ENCODE results near the gene ZBTB44.

The ZBTB44 gene

DNA sequence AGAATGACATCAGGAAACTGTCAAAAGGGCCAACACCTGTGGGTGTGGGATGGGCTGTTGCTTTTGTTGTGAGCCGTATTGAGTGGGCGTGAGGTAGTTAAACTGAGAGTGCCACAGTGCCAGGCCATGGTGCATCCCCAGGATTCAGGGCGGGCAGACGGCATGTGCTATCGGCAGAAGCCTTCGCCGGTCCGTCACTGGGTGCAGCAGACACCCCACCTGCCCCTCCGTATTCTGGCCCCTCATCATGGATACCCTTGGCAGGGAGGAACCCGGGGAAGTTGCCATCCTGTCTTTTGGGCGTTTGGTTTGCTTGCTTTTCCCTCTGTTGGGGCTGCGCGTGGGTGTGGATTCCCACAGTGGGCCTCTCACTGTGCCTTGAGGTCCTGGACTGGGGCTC, 127.6 kb downstream of the ZBTB44 start:
- H3K9ac ChIP-seq (ENCODE audit: low read depth, low read length, poor library complexity, severe bottlenecking), result no peak overlapping the region
- no peaks in the 10 kb centered on the region for H3K4me1 ChIP-seq (ENCODE audit: insufficient read depth, low read length, poor library complexity, severe bottlenecking)
- no peaks in the 10 kb centered on the region for H4K20me1 ChIP-seq (ENCODE audit: insufficient read depth, low read length, poor library complexity, severe bottlenecking)
- TF ChIP-seq, protein P1, sequence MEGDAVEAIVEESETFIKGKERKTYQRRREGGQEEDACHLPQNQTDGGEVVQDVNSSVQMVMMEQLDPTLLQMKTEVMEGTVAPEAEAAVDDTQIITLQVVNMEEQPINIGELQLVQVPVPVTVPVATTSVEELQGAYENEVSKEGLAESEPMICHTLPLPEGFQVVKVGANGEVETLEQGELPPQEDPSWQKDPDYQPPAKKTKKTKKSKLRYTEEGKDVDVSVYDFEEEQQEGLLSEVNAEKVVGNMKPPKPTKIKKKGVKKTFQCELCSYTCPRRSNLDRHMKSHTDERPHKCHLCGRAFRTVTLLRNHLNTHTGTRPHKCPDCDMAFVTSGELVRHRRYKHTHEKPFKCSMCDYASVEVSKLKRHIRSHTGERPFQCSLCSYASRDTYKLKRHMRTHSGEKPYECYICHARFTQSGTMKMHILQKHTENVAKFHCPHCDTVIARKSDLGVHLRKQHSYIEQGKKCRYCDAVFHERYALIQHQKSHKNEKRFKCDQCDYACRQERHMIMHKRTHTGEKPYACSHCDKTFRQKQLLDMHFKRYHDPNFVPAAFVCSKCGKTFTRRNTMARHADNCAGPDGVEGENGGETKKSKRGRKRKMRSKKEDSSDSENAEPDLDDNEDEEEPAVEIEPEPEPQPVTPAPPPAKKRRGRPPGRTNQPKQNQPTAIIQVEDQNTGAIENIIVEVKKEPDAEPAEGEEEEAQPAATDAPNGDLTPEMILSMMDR (conservative IDR thresholded peaks at IDR 0.05; ENCODE audit: low read length), result no peak
- TF ChIP-seq EZH2phosphoT487 (IDR thresholded peaks at IDR 0.05; ENCODE audit: borderline replicate concordance), result no peak
- H3K9me3 ChIP-seq (ENCODE audit: insufficient read depth, low read depth, low read length), result no peaks in the 10 kb centered on the region
- H3K36me3 ChIP-seq (ENCODE audit: insufficient read depth, low read length), result no peaks in the 10 kb centered on the region
- H3K79me2 ChIP-seq (ENCODE audit: insufficient read depth, low read length), result no peaks in the 10 kb centered on the region
- no peaks in the 10 kb centered on the region for H3K9me2 ChIP-seq (replicated peaks; ENCODE audit: low read depth, low read length)
- no peaks in the 10 kb centered on the region for H3K27me3 ChIP-seq (ENCODE audit: insufficient read depth, low read length, poor library complexity, severe bottlenecking)
- no peaks in the 10 kb centered on the region for H3F3A ChIP-seq (ENCODE audit: low read depth)
- H3K4me3 ChIP-seq (ENCODE audit: low read length, poor library complexity, severe bottlenecking), result no peak overlapping the region
- no peak overlapping the region for H3K4me2 ChIP-seq (ENCODE audit: low read depth, low read length, poor library complexity, severe bottlenecking)
- no peak overlapping the region for H2AFZ ChIP-seq (ENCODE audit: low read length)

DNA sequence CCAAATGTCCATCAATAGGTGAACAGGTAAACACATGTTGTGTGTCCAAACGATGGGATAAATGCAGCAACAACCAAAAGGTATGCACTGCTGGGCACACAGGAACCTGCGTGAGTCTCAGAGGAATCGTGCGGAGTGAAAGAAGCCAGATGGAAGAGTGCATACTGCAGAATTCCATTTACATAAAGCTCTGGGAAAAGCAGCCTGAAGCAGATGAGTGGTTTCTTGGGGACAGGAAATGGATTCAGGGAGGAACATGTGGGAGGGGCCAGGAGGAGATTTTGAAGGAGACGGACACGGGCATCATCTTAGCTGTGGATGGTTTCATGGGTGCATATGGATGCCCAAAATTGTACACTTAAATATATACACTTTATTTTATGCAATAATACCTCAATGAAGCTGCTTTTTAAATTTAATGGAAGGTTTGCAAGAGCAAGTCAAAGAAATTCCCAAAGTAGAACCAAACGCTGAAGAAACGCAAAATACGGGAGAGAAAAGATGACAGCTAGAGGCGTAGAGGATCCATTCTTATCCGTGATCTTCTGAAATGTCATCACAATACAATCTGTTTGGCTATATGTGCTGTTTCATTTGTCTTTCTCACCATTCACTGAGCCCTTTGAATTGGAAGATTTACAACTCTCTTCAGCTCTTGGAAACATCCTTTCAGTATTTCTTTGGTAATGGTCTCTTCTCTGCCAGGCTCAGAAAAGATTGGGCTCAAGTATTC, 130.7 kb downstream of the ZBTB44 start:
- no peaks in the 10 kb centered on the region for H3K79me2 ChIP-seq (ENCODE audit: insufficient read depth, low read length)
- no peak overlapping the region for H2AFZ ChIP-seq (ENCODE audit: low read length)
- H3K4me3 ChIP-seq (ENCODE audit: low read length, poor library complexity, severe bottlenecking), result no peak overlapping the region
- H3K36me3 ChIP-seq (ENCODE audit: insufficient read depth, low read length), result no peaks in the 10 kb centered on the region
- H3K4me2 ChIP-seq (ENCODE audit: low read depth, low read length, poor library complexity, severe bottlenecking), result no peak overlapping the region
- no peak overlapping the region for H3K9ac ChIP-seq (ENCODE audit: low read depth, low read length, poor library complexity, severe bottlenecking)
- no peaks in the 10 kb centered on the region for H3K9me3 ChIP-seq (ENCODE audit: insufficient read depth, low read depth, low read length)
- no peaks in the 10 kb centered on the region for H3K9me2 ChIP-seq (replicated peaks; ENCODE audit: low read depth, low read length)
- H3F3A ChIP-seq (ENCODE audit: low read depth), result no peaks in the 10 kb centered on the region
- H3K4me1 ChIP-seq (ENCODE audit: insufficient read depth, low read length, poor library complexity, severe bottlenecking), result no peaks in the 10 kb centered on the region
- H4K20me1 ChIP-seq (ENCODE audit: insufficient read depth, low read length, poor library complexity, severe bottlenecking), result no peaks in the 10 kb centered on the region
- H3K27me3 ChIP-seq (ENCODE audit: insufficient read depth, low read length, poor library complexity, severe bottlenecking), result no peaks in the 10 kb centered on the region
- no peak for TF ChIP-seq EZH2phosphoT487 (IDR thresholded peaks at IDR 0.05; ENCODE audit: borderline replicate concordance)
- TF ChIP-seq, protein P1 (conservative IDR thresholded peaks at IDR 0.05; ENCODE audit: low read length), result no peak

DNA sequence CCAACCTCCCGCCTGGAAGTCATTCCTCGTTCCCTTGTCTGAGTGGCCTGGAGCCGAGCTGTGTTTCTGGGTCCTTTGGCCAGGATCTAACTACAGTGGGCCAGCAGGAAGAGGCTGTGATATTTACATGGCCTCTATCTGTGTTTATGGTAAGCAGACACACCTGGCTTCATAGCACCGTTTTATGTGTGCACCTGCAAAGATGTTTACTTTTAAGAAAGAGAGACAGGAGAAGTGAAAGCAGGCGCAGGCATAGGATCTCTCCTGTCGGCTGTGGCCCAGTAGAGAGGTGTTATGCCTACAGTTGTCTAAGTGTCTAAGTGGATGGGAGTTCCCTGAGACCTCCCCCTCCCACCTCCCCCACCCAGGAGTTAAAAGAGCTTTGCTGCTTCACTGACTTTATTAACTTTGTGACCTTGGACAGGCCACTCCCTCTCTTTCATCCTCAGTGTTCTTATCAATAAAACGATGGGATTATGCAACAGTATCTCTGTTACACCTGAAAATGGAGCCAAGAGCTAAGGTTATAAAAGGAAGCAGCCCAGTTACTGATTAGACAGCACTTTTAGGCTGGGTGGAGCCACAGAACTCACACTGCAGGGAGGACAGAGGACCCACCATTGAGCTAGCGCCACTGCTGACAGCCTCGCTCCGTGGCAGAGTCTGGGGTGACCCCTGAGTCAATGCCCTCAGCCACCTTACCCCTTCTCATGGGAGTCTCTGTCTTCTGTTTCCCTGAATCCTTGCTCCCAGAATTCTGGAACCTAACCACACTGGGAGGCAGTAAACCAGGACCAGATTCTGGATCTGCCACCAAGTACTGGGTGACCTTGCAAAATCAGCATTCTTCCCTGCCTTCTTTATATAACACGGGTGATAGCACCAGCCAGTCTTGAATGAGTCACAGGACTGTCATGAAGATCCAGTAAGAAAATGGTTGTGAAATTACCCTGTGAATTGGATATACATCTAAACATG, 133.1 kb downstream of the ZBTB44 start:
- H3K4me1 ChIP-seq (ENCODE audit: insufficient read depth, low read length, poor library complexity, severe bottlenecking), result no peaks in the 10 kb centered on the region
- H3K4me3 ChIP-seq (ENCODE audit: low read length, poor library complexity, severe bottlenecking), result no peak overlapping the region
- H3K27me3 ChIP-seq (ENCODE audit: insufficient read depth, low read length, poor library complexity, severe bottlenecking), result no peaks in the 10 kb centered on the region
- H3K36me3 ChIP-seq (ENCODE audit: insufficient read depth, low read length), result no peaks in the 10 kb centered on the region
- H4K20me1 ChIP-seq (ENCODE audit: insufficient read depth, low read length, poor library complexity, severe bottlenecking), result no peaks in the 10 kb centered on the region
- H3K79me2 ChIP-seq (ENCODE audit: insufficient read depth, low read length), result no peaks in the 10 kb centered on the region
- TF ChIP-seq, protein P1 (conservative IDR thresholded peaks at IDR 0.05; ENCODE audit: low read length), result no peak
- no peak for TF ChIP-seq EZH2phosphoT487 (IDR thresholded peaks at IDR 0.05; ENCODE audit: borderline replicate concordance)
- H3K9me2 ChIP-seq (replicated peaks; ENCODE audit: low read depth, low read length), result no peaks in the 10 kb centered on the region
- H3K9me3 ChIP-seq (ENCODE audit: insufficient read depth, low read depth, low read length), result no peaks in the 10 kb centered on the region
- no peak overlapping the region for H3K9ac ChIP-seq (ENCODE audit: low read depth, low read length, poor library complexity, severe bottlenecking)
- no peak overlapping the region for H3K4me2 ChIP-seq (ENCODE audit: low read depth, low read length, poor library complexity, severe bottlenecking)
- H3F3A ChIP-seq (ENCODE audit: low read depth), result no peaks in the 10 kb centered on the region
- H2AFZ ChIP-seq (ENCODE audit: low read length), result no peak overlapping the region
